Endothelial cell of umbilical vein (primary cell): Measurements from ENCODE around the gene TNIK. TPM values are rescaled to one million over a fixed set of nuclear protein-coding genes. Genes with fewer than 3 reads are reported as not detected.

Source experiments
- BruUV-seq: library from RNA; stranded (reverse); fragments of 400-500 nt; replicated peaks from 2 replicates; lab custom pipeline; 2021; lab: Mats Ljungman, UMichigan
- CTCF ChIA-PET: fragments of 300-600, 350-600 bp; sonication (Branson Sonifier 250); formaldehyde crosslinking; loops from one replicate; lab custom pipeline; 2021; ENCODE audit warnings: antibody characterized with exemption, inconsistent platforms; lab: Charles Lee
- POLR2A ChIA-PET: fragments of 300-600, 350-600 bp; sonication (Branson Sonifier 250); formaldehyde crosslinking; loops from one replicate; lab custom pipeline; 2021; ENCODE audit warnings: antibody characterized with exemption, inconsistent platforms; lab: Charles Lee
- DNase-seq: peaks from one replicate; pipeline ENCODE4 v3.0.0-alpha.2; 2011; ENCODE audit warnings: low read depth, low spot score
- FAIRE-seq: peaks from 2 replicates; lab custom pipeline; 2011; peaks lifted over from hg19 to GRCh38; lab: Jason Lieb, UNC
- H2AFZ ChIP-seq: 2 replicates; pipeline ENCODE4 v1.6.0; 2012; ENCODE audit warnings: low read depth, low read length, control low read depth, inconsistent platforms
- H3K27ac ChIP-seq: 2 replicates; pipeline ENCODE4 v1.5.1; 2011; ENCODE audit warnings: low read depth, mild to moderate bottlenecking, control low read depth, low read length, moderate library complexity; ENCODE audit not compliant: insufficient read depth
- H3K27me3 ChIP-seq, 2 experiments: 2 replicates each; pipeline versions ENCODE4 v1.6.0 to v1.6.1; 2011; ENCODE audit warnings: low read length in 2 of 2, mixed read lengths in 1 of 2; ENCODE audit not compliant: control insufficient read depth in 2 of 2, insufficient read depth in 2 of 2
- H3K36me3 ChIP-seq, 2 experiments: 2 replicates in 1 of 2; 3 replicates in 1 of 2; pipeline ENCODE4 v1.5.1; 2011; ENCODE audit warnings: low read length in 2 of 2, mild to moderate bottlenecking in 1 of 2, moderate library complexity in 1 of 2; ENCODE audit not compliant: control insufficient read depth in 2 of 2, insufficient read depth in 2 of 2; ENCODE audit errors: extremely low read depth in 1 of 2
- H3K4me1 ChIP-seq: 3 replicates; pipeline ENCODE4 v1.5.1; 2011; ENCODE audit warnings: mild to moderate bottlenecking, low read length; ENCODE audit not compliant: control insufficient read depth, insufficient read depth; ENCODE audit errors: extremely low read depth
- H3K4me2 ChIP-seq: 2 replicates; pipeline ENCODE4 v1.6.1; 2011; ENCODE audit warnings: low read length, control low read depth, mixed read lengths; ENCODE audit not compliant: insufficient read depth
- H3K4me3 ChIP-seq, 3 experiments: fragments of 200-600 bp in 1 of 3; sonication (generic), shearing (Covaris generic) in 1 of 3; replicated peaks in 1 of 3; 2 replicates each; pipeline ENCODE4 v1.5.1; 2011 to 2016; ENCODE audit warnings: control low read depth in 3 of 3, low read length in 3 of 3, mild to moderate bottlenecking in 2 of 3, inconsistent platforms in 1 of 3, low read depth in 1 of 3, moderate library complexity in 1 of 3; ENCODE audit not compliant: insufficient read depth in 1 of 3
- H3K79me2 ChIP-seq: 2 replicates; pipeline ENCODE4 v1.6.0; 2012; ENCODE audit warnings: low read length, inconsistent platforms; ENCODE audit not compliant: control insufficient read depth, insufficient read depth
- H3K9ac ChIP-seq: replicated peaks from 2 replicates; pipeline ENCODE3; 2011; ENCODE audit warnings: low read length, control low read depth; ENCODE audit not compliant: insufficient read depth; ENCODE audit errors: extremely low read depth
- H3K9me1 ChIP-seq: replicated peaks from 3 replicates; pipeline ENCODE4 v1.6.0; 2011; ENCODE audit warnings: mild to moderate bottlenecking, low read length; ENCODE audit not compliant: control insufficient read depth, insufficient read depth; ENCODE audit errors: extremely low read depth
- H3K9me3 ChIP-seq: replicated peaks from 2 replicates; pipeline ENCODE4 v1.5.1; 2012; ENCODE audit warnings: low read length, inconsistent platforms; ENCODE audit not compliant: control insufficient read depth, insufficient read depth
- H4K20me1 ChIP-seq: replicated peaks from 2 replicates; pipeline ENCODE3; 2011; ENCODE audit warnings: mild to moderate bottlenecking, low read length; ENCODE audit not compliant: control insufficient read depth, insufficient read depth; ENCODE audit errors: extremely low read depth
- CTCF ChIP-seq, 2 donors: IDR thresholded peaks; 1 replicate in 1 of 2; 2 replicates in 1 of 2; pipeline ENCODE4 v1.5.1; 2011; ENCODE audit warnings: low read length in 2 of 2, mild to moderate bottlenecking in 2 of 2, moderate library complexity in 2 of 2, control low read depth in 1 of 2, inconsistent platforms in 1 of 2, low read depth in 1 of 2; ENCODE audit not compliant: insufficient read depth in 1 of 2; ENCODE audit errors: extremely low read depth in 1 of 2
- EZH2 ChIP-seq: IDR thresholded peaks from 2 replicates; pipeline ENCODE4 v1.6.1; 2012; ENCODE audit warnings: borderline replicate concordance, low read depth, mild to moderate bottlenecking, moderate library complexity, low read length, inconsistent platforms; ENCODE audit not compliant: severe bottlenecking
- FOS ChIP-seq: IDR thresholded peaks from 2 replicates; pipeline ENCODE4 v1.6.1; 2011; ENCODE audit warnings: mild to moderate bottlenecking, low read length, moderate library complexity, borderline replicate concordance; ENCODE audit not compliant: insufficient read depth
- GATA2 ChIP-seq: IDR thresholded peaks from 2 replicates; pipeline ENCODE4 v1.7.0; 2011; ENCODE audit warnings: low read depth, mild to moderate bottlenecking, moderate library complexity, mixed read lengths, low read length; ENCODE audit not compliant: insufficient read length, insufficient read depth
- JUN ChIP-seq: IDR thresholded peaks from 2 replicates; pipeline ENCODE4 v1.6.1; 2011; ENCODE audit warnings: borderline replicate concordance, low read depth; ENCODE audit not compliant: insufficient read length, insufficient read depth
- MAX ChIP-seq: IDR thresholded peaks from 2 replicates; pipeline ENCODE4 v1.6.1; 2011; ENCODE audit not compliant: insufficient read depth, insufficient read length
- MYC ChIP-seq: IDR thresholded peaks from one replicate; pipeline ENCODE4 v1.6.1; 2011; ENCODE audit warnings: mild to moderate bottlenecking, low read depth, low read length
- POLR2A ChIP-seq: IDR thresholded peaks from 2 replicates; pipeline ENCODE4 v1.6.1; 2012; ENCODE audit warnings: low read depth, mild to moderate bottlenecking, control low read depth, low read length
- POLR2AphosphoS5 ChIP-seq: IDR thresholded peaks from 2 replicates; pipeline ENCODE4 v1.6.1; 2012; ENCODE audit warnings: low read depth, mild to moderate bottlenecking, control low read depth, low read length, moderate library complexity; ENCODE audit not compliant: insufficient read depth
- dilution Hi-C: fragments of 300-500 bp; cut with MboI; formaldehyde crosslinking; loops from one replicate; pipeline ENCODE4 v1.15.0; 2019; ENCODE audit warnings: low sequenced_read_pairs; ENCODE audit not compliant: extremely low pct_ligation_motif_present
- intact Hi-C: fragments of 100-400 bp; cut with micrococcal nuclease; formaldehyde crosslinking; loops from one replicate; pipeline ENCODE4 v1.10.0; 2022
- polyA plus RNA-seq, 4 experiments: library from polyadenylated mRNA; depleted of rRNA in 3 of 4; stranded (reverse) in 3 of 4; unstranded in 1 of 4; fragments of >200 nt; gene quantifications; 2 replicates each; pipeline versions ENCODE4 v1.2.1 to v1.2.3, GENCODE V29; 2011 to 2012; ENCODE audit warnings: missing spikeins in 1 of 4
- total RNA-seq: library from RNA; stranded (reverse); gene quantifications from 2 replicates; pipeline ENCODE4 v1.2.3, GENCODE V29; 2021

The TNIK gene
- total and polyA plus RNA-seq, 2 donors (not counting 3 experiments of a cell fraction or from before 2014, with no cell fraction given), result 10.9 to 39.7 TPM

- H3K79me2 ChIP-seq, result peaks cover 53% of the 10 kb centered on the region
- peaks cover 25% of the 10 kb centered on the region for H3K4me1 ChIP-seq
- TSS peak; percentile 50 for BruUV-seq
- no peaks in the 10 kb centered on the region for H4K20me1 ChIP-seq
- POLR2A ChIA-PET, result no interaction called here
- H3K9ac ChIP-seq, result peak overlapping the region; percentile 51
- peak overlapping the region; percentile 38 for H2AFZ ChIP-seq
- dilution Hi-C loops, result no loop called here
- H3K9me1 ChIP-seq, result no peaks in the 10 kb centered on the region
- H3K36me3 ChIP-seq, result no peaks in the 10 kb centered on the region
- H3K27ac ChIP-seq, result peak overlapping the region; percentile 18
- intact Hi-C loops, result loop anchor here (5.0 kb wide), 2 partner anchors 86 to 126 kb away; no protein-coding TSS in a partner anchor
- DNase-seq (no peak), FAIRE-seq (peak; percentile 12)
- CTCF ChIA-PET, result interaction anchor here (1.1 to 3.6 kb wide), 2 partner anchors 93 to 271 kb away, joined by 3 to 27 read pairs; no protein-coding TSS in a partner anchor
- H3K9me3 ChIP-seq, result no peaks in the 10 kb centered on the region
- TF ChIP-seq GATA2 (no peak), FOS (no peak), EZH2 (no peak), JUN (no peak), POLR2AphosphoS5 (no peak), MYC (no peak), MAX (no peak), POLR2A (no peak), CTCF (IDR thresholded peaks at IDR 0.05; ENCODE audit: extremely low read depth in 1 of 2, insufficient read depth in 1 of 2, low read depth in 1 of 2, low read length in 2 of 2) (no peak)
- peak overlapping the region; percentile 96 for H3K4me2 ChIP-seq
- H3K27me3 ChIP-seq, result no peaks in the 10 kb centered on the region
- H3K4me3 ChIP-seq, result peak overlapping the region; percentile 74 to 91 (median 89)
These were observed 1.4 kb downstream of the TNIK start for GRCh38 chr3:171458864-171459136.
